ENCODE data around the gene KIFC3. TPM values are rescaled to one million over a fixed set of nuclear protein-coding genes. Genes with fewer than 3 reads are reported as not detected.

KIFC3 gene
- total and polyA plus RNA-seq, 2 of the 8 experiments (the other 6 are each of a cell fraction or from before 2014, with no cell fraction given), result 2.1 to 7.1 TPM

DNA sequence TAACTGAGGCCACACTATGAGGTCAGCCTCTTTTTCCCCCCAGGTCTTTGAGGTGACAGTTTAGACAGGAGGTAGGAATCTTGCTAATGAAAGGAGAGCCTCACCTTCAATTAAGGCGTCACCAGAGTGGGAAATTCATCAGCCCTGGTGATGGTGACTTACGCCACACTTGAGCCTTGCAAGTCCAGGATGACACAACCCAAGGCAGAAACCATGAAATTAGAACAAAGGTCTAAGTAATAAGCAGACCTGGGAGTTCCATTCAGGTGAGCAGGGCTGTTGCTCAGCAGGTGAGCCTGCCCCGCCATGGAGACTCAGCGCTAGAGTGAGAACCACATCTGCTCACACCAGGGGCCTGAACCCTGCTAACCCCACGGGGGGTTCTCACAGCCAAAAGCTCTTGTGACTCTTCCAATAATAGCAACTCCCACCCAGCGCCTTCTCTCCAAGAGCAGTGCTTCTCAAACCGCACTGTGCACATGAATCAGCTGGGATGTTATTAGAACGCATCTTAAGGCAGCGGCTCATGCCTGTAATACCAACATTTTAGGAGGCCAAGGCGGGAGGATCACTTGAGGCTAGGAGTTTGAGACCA, 28.7 kb upstream of the KIFC3 start:
- Histone ChIP-seq H4K5ac (ENCODE audit: insufficient read length, low read depth, low read length) (no peak overlapping the region), H3K79me1 (ENCODE audit: low read depth, low read length) (no peaks in the 10 kb centered on the region; the same call in 1 of the 2 replicates), H2BK15ac (ENCODE audit: low read length) (no peak overlapping the region), H3K4ac (replicated peaks; ENCODE audit: insufficient read length, low read depth, low read length) (no peak overlapping the region), H2BK120ac (replicated peaks; ENCODE audit: low read depth, low read length) (no peak overlapping the region), H3K27me3 (replicated peaks in 1 of 4; ENCODE audit: control insufficient read depth in 3 of 4, extremely low read depth in 1 of 4, insufficient read depth in 3 of 4, low read length in 3 of 4) (no peaks in the 10 kb centered on the region), H4K20me1 (replicated peaks in 1 of 2; ENCODE audit: control insufficient read depth in 1 of 2, insufficient read depth in 2 of 2, low read length in 2 of 2) (no peaks in the 10 kb centered on the region), H3K4me3 (ENCODE audit: extremely low read depth in 1 of 4, insufficient read depth in 2 of 4, low read depth in 3 of 4, low read length in 4 of 4) (no peak overlapping the region), H3K4me2 (ENCODE audit: insufficient read depth in 1 of 2, low read depth in 2 of 2, low read length in 2 of 2) (no peak overlapping the region), H3K27ac (ENCODE audit: low read depth, low read length) (no peak overlapping the region), H3K36me3 (ENCODE audit: control insufficient read depth in 2 of 4, insufficient read depth in 4 of 4, low read length in 3 of 4) (no peaks in the 10 kb centered on the region), H3K9me3 (ENCODE audit: insufficient read depth in 2 of 2, low read depth in 1 of 2, low read length in 1 of 2) (no peaks in the 10 kb centered on the region), H4K91ac (replicated peaks; ENCODE audit: insufficient read length, low read length) (no peak overlapping the region), H3K79me2 (ENCODE audit: control insufficient read depth in 1 of 2, insufficient read depth in 2 of 2, low read length in 2 of 2) (no peaks in the 10 kb centered on the region), H3K4me1 (replicated peaks in 1 of 4; ENCODE audit: control insufficient read depth in 3 of 4, insufficient read depth in 4 of 4, low read length in 3 of 4) (peaks cover 0 to 5% (median under 1%) of the 10 kb centered on the region in 4 experiments; a peak in 3 of 7 replicates), H3K14ac (ENCODE audit: insufficient read length) (no peak overlapping the region), H2AFZ (ENCODE audit: low read length) (no peak overlapping the region), H4K8ac (ENCODE audit: extremely low read depth, insufficient read depth, low read length) (no peak overlapping the region), H3K9ac (replicated peaks in 1 of 4; ENCODE audit: extremely low read depth in 1 of 4, low read depth in 3 of 4, low read length in 3 of 4) (no peak overlapping the region), H3K23me2 (ENCODE audit: low read depth, low read length) (no peaks in the 10 kb centered on the region; the same call in 1 of the 2 replicates), H2BK5ac (ENCODE audit: low read depth, low read length) (no peak overlapping the region), H2BK12ac (ENCODE audit: low read depth, low read length) (no peak overlapping the region), H3K23ac (ENCODE audit: insufficient read length) (no peak overlapping the region), H2BK20ac (ENCODE audit: low read length) (no peak overlapping the region), H2AK5ac (ENCODE audit: low read depth, low read length) (no peak overlapping the region), H3K56ac (replicated peaks; ENCODE audit: insufficient read length, low read depth, low read length) (no peak overlapping the region), H3K18ac (ENCODE audit: extremely low read depth, low read length) (no peak overlapping the region)
- ChIA-PET CTCF (ENCODE audit: partially characterized antibody) (interaction anchor here (1.1 to 2.4 kb wide), 3 partner anchors 24 to 36 kb away, joined by 3 to 11 read pairs (median 4); no protein-coding TSS in a partner anchor), POLR2A (ENCODE audit: partially characterized antibody) (no interaction called here)
- no peak for DNase-seq (ENCODE audit: low read depth in 1 of 2, low spot score in 2 of 2)
- no peak for FAIRE-seq
- 87% methylated on average over 10 of the region's 10 CpGs; no CpG with 5 or more reads in 1 of the 2 experiments for WGBS, 2 experiments (ENCODE audit: extremely low coverage in 1 of 2, insufficient coverage in 1 of 2, insufficient read length in 1 of 2, insufficient replicate concordance in 2 of 2, low coverage in 1 of 2, low lambda C conversion rate in 2 of 2, missing lambda C conversion rate in 1 of 2)
- TF ChIP-seq NRF1 (IDR thresholded peaks at IDR 0.05; ENCODE audit: low read depth, low read length), result no peak
